AG20443 (cell line): Measurements from ENCODE around the gene ARHGEF28.
A peak's percentile ranks its signal among the peaks of the same experiment; 100 is the strongest.

Experiments
- DNase-seq: peaks from one replicate; pipeline ENCODE4 v3.0.0; 2012; ENCODE audit warnings: low spot score, mixed read lengths

The ARHGEF28 gene

DNA sequence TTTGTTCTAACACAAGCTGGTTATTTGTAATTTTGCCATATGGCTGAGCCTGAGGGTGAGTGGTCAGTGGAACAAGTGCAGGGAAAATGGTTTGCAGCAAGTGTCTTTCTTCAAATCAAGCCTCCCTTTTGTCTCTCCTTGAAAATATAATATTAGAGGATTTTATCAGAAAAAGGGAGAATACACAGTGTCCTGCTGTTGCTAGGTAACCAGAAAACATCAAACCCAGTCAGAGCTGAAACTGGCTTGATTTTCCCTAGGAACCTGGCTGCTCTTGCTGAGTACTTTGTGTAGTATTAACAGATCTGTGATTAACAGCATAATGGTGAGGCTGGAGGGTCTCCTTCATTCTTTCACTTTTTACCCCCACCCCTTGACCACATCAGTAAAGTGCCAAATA is 314.0 kb downstream of the ARHGEF28 start:
- DNase-seq, result no peak

- DNase-seq, result no peak
These were observed 314.8 kb downstream of the ARHGEF28 start for GRCh38 chr5:73940801-73941200.

DNA sequence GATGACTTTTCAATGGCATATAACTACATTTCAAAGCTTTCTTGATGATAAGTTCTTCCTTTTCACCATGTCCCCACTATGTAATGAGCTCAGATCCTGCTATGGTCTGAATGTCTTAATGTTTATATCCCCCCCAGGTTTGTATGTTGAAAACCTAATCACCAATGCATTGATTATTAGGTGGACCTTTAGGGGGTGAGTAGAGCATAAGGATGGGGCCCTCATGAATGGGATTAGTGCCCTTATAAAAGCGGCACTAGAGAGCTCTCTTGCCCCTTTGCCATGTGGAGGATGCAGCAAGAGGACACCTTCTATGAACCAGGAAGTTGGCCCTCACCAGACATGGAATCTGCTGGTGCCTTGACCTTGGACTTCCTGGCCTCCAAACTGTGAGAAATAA is 316.8 kb downstream of the ARHGEF28 start:
- no peak for DNase-seq

- no peak for DNase-seq
These were observed 317.4 kb downstream of the ARHGEF28 start for GRCh38 chr5:73943397-73943796.

GRCh38 chr5:73944581-73944980 is 318.6 kb downstream of the ARHGEF28 start:
- DNase-seq, result no peak

GRCh38 chr5:73945505-73945904 is 319.5 kb downstream of the ARHGEF28 start:
- no peak for DNase-seq

DNA sequence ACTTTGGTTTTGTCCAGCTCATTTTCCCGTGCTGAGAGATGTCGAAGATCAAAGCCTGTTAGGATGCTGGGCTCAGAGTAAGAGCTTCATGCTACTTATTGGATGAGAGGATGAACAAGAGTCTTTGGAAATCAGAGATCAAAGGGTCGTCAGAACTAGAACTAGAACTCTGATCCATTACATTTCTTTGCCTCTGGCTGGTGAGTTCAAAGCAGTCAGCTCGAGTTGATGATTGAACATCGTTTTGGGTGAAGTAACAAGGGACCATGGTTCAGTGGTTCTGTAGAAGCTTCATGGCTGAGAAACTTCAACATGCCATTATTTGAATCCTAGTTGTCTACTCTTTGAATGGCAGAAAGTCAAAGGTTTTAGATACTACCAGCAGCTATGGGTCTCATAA is 320.3 kb downstream of the ARHGEF28 start:
- DNase-seq, result no peak

GRCh38 chr5:73946919-73947602 is 321.1 kb downstream of the ARHGEF28 start:
- DNase-seq, result no peak

DNA sequence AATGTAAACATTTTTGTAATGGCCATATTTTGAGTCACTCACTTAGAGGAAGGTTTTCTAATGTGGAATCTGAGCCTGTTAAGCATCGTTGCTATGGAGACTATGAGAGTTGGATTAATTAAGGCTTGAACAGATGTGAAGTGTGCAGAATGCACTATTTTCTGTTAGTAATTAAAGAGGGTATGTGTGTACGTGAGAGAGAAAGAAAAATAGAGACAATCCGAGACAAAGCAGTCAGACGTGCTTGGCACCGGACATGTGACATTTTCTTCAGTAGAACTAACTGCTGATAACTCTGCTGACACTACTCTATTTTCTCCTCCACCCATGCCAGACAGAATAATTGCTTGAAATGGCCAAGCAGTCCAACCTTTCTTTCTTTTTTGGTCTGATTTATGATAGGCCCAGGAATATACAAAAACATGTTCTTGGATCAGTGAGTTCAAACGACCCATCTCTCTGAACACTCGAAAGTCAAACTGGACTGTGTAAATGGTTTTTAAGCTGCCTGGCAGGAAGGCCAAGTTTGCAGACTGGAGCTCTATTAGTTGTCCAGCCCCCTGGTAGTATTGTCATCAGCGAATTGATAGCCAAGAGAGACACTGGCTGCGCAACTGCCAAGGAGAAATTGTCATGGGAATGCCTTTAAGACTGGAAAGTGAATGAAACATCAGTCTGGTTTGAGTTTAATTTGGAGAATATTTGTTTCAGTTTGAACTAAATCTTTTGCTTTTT is 322.1 kb downstream of the ARHGEF28 start:
- DNase-seq, result no peak

GRCh38 chr5:73948720-73949119 is 322.7 kb downstream of the ARHGEF28 start:
- DNase-seq, result peak; percentile 48

DNA sequence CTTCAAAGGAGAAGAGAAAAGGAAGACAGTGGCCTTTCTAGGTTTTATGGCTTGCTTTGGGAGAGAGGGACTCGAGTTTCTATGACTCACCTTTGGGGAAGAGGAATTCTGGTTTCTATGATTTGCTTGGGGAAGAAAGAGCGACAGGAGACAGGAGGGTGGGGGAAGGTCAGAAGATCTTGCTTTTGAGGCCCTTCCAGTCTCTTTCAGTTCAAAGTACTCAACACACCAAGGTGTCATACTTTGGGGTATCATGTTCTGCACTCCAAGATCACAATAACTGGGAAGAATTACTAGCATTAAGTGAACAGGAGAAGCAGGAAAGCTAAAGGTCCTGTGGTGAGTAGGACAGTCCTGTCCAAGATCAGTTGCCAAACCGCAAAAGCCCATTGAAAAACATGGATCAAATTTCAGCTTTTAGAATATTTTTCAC is 324.5 kb downstream of the ARHGEF28 start:
- peak; percentile 38 for DNase-seq

GRCh38 chr5:73950912-73951430 is 325.0 kb downstream of the ARHGEF28 start:
- no peak for DNase-seq

- DNase-seq, result no peak
These were observed 326.9 kb downstream of the ARHGEF28 start for GRCh38 chr5:73952872-73953271.

GRCh38 chr5:73954381-73954780 is 328.4 kb downstream of the ARHGEF28 start:
- DNase-seq, result peak; percentile 16

DNA sequence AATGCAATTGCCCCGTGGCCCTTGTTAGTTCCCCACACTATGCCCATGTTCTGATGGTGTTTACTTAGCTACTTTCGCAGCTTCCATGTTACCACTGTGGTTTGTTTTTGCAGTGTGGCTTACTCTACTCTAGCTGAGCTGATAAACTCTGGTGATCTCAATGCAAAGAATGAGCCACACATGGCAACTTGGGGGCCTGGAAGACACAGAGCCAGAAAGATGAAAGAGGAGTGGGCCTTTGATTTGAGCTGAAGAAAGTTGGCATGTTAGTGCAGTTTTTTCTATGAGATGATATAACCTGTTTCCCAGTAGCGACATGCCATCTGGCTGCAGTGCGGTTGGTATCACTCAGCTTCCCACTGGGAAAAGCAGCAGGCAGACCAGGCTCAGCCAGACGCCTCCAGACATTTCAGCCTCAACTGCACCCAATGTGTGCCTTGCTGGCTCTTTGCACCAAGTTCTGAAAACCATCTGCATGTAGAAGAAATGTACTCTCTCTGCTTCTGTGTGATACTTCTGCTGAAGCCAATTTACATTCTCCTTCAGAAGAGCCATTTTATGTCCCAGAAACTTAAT is 329.4 kb downstream of the ARHGEF28 start:
- no peak for DNase-seq

GRCh38 chr5:73957397-73958001 is 331.5 kb downstream of the ARHGEF28 start:
- DNase-seq, result no peak

- DNase-seq, result no peak
These were observed 332.0 kb downstream of the ARHGEF28 start for GRCh38 chr5:73958037-73958436.

GRCh38 chr5:73960023-73960422 is 334.0 kb downstream of the ARHGEF28 start:
- no peak for DNase-seq

GRCh38 chr5:73960426-73960825 is 334.4 kb downstream of the ARHGEF28 start:
- DNase-seq, result no peak

DNA sequence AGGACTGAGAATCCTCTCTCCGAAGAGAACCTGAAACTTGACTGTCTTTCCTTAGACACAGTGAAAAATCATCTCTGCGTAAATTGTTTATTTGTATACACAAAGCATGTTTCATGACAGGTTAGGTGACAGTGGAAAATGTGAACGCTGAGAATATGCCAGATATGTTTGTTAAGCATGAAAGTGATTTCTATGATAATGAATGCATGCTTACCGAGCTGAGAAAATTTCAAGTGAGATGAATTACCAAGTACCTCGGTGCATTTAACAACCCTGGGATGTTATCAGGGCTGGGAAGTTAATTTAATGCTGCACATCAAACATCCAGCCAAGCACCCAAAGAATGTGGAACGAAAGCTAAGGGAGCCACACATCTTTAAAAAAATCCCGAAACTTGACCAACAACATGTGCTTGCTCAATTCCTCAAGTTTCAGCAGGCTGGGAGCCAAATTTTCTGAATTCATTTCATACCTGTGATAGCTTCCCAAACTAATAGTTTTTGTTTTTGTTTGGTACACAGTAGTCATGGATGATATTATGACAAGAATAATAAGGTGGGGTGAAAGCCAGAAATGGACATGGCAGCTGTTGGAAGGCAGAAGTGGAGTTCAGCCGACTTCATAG is 336.9 kb downstream of the ARHGEF28 start:
- DNase-seq, result no peak

GRCh38 chr5:73964352-73964865 is 338.4 kb downstream of the ARHGEF28 start:
- no peak for DNase-seq

DNA sequence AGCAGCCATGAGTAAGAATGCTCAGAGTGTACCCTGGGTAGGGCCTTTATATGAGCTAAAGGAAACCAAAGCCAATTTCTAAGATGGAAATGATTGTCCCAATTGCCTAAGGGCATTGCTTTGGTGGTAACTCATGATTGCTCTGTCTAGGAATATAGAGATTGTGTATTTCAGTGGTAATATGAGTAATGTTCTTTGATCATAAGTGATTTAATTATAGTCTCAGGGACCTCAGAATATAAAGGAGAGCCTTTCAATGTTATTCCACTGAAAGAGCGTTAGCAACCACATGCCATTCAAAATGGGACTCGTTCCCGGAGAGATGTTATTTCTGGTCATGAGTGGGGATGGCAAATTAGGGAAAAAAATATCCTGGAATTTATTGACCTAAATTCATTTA is 340.5 kb downstream of the ARHGEF28 start:
- DNase-seq, result no peak
